Right kidney (tissue), 9 donors: ENCODE results near the gene USP17L21.
"Not testable (repeated sequence)": the region's sequence is repeated elsewhere in the genome, so short reads cannot be mapped to it uniquely, and the experiment has no call there.

Source experiments
- DNase-seq: peaks from one replicate; pipeline ENCODE4 v3.0.0-alpha.2; 2016
- long read RNA-seq, 8 donors: transcript quantifications; one replicate each; lab custom pipeline, GENCODE V29; 2026

Gene USP17L21
- long read RNA-seq, donor 1, result 0 reads
- long read RNA-seq, donor 2, result 0 reads
- long read RNA-seq, donor 3, result 0 reads
- long read RNA-seq, donor 4, result 0 reads
- long read RNA-seq, donor 5, result 0 reads
- long read RNA-seq, donor 6, result 0 reads
- long read RNA-seq, donor 7, result 0 reads
- long read RNA-seq, donor 8, result 0 reads

GRCh38 chr4:9262572-9262971, at the start of gene USP17L21:
USP17L21 (plus strand) TSS chr4:9262872; CDS start chr4:9262872, 0 bp downstream.
- DNase-seq, result not testable (repeated sequence)

- not testable (repeated sequence) for DNase-seq
These were observed 48.0 kb upstream of the USP17L21 start for GRCh38 chr4:9214701-9215100.

GRCh38 chr4:9215105-9215504, 47.6 kb upstream of the USP17L21 start, which contains the start of gene USP17L11:
USP17L11 (plus strand) TSS chr4:9215405; CDS start chr4:9215405, 0 bp downstream.
- not testable (repeated sequence) for DNase-seq

- not testable (repeated sequence) for DNase-seq
These were observed 42.8 kb upstream of the USP17L21 start, which contains the start of gene USP17L12 for GRCh38 chr4:9219852-9220251. USP17L12 (plus strand) TSS chr4:9220152; CDS start chr4:9220152, 0 bp downstream.

- DNase-seq, result not testable (repeated sequence)
These were observed 38.1 kb upstream of the USP17L21 start, which contains the start of gene USP17L13 for GRCh38 chr4:9224596-9224995. USP17L13 (plus strand) TSS chr4:9224896; CDS start chr4:9224896, 0 bp downstream.

GRCh38 chr4:9230249-9230648, 32.4 kb upstream of the USP17L21 start:
- DNase-seq, result not testable (repeated sequence)

GRCh38 chr4:9234085-9234484, 28.6 kb upstream of the USP17L21 start, which contains the start of gene USP17L15:
USP17L15 (plus strand) TSS chr4:9234385; CDS start chr4:9234385, 0 bp downstream.
- DNase-seq, result not testable (repeated sequence)

GRCh38 chr4:9238461-9238860, 24.2 kb upstream of the USP17L21 start:
- not testable (repeated sequence) for DNase-seq

GRCh38 chr4:9243579-9243978, 19.1 kb upstream of the USP17L21 start, which contains the start of gene USP17L17:
USP17L17 (plus strand) TSS chr4:9243879; CDS start chr4:9243879, 0 bp downstream.
- DNase-seq, result not testable (repeated sequence)

GRCh38 chr4:9247953-9248680, 14.6 kb upstream of the USP17L21 start, which contains the start of gene USP17L18:
USP17L18 (plus strand) TSS chr4:9248630; CDS start chr4:9248630, 0 bp downstream.
- not testable (repeated sequence) for DNase-seq

GRCh38 chr4:9253078-9253477, 9.6 kb upstream of the USP17L21 start, which contains the start of gene USP17L19:
USP17L19 (plus strand) TSS chr4:9253378; CDS start chr4:9253378, 0 bp downstream.
- not testable (repeated sequence) for DNase-seq

- DNase-seq, result not testable (repeated sequence)
These were observed 4.8 kb upstream of the USP17L21 start, which contains the start of gene USP17L20 for GRCh38 chr4:9257824-9258223. USP17L20 (plus strand) TSS chr4:9258124; CDS start chr4:9258124, 0 bp downstream.

- not testable (repeated sequence) for DNase-seq
These were observed 4.6 kb downstream of the USP17L21 start, which contains the start of gene USP17L22 for GRCh38 chr4:9267319-9267718. USP17L22 (plus strand) TSS chr4:9267619; CDS start chr4:9267619, 0 bp downstream.

GRCh38 chr4:9271719-9272118, 9.0 kb downstream of the USP17L21 start:
- DNase-seq, result not testable (repeated sequence)
